22Rv1 (cell line): ENCODE results near the gene POLA1.
"Not testable (repeated sequence)": the region's sequence is repeated elsewhere in the genome, so short reads cannot be mapped to it uniquely, and the experiment has no call there.

Experiments used
- H3K27ac ChIP-seq: fragments of 450-650 bp; 2 replicates; pipeline ENCODE4 v1.5.1; 2017
- CTCF ChIP-seq: fragments of 450-650 bp; IDR thresholded peaks from 2 replicates; pipeline ENCODE4 v1.5.1; 2017; ENCODE audit warnings: mild to moderate bottlenecking
- ZFX ChIP-seq: fragments of 450-650 bp; IDR thresholded peaks from 2 replicates; pipeline ENCODE4 v1.6.1; 2017; ENCODE audit warnings: antibody characterized with exemption, borderline replicate concordance

POLA1 gene

GRCh38 chrX:24693453-24694202 is at the start of gene POLA1:
POLA1 (plus strand) TSS chrX:24693918; CDS start chrX:24693962, 44 bp downstream.
- peak within 1 kb of the TSS; percentile 68 for H3K27ac ChIP-seq
- TF ChIP-seq ZFX (no peak), CTCF (peak; percentile 36; the same call in 1 of the 2 replicates)

GRCh38 chrX:24646006-24646405 is 47.7 kb upstream of the POLA1 start:
- TF ChIP-seq ZFX (no peak), CTCF (no peak)
- no peak overlapping the region for H3K27ac ChIP-seq

GRCh38 chrX:24646745-24647182 is 47.0 kb upstream of the POLA1 start:
- H3K27ac ChIP-seq = no peak overlapping the region
- TF ChIP-seq ZFX (no peak), CTCF (no peak)

GRCh38 chrX:24647257-24648058 is 46.3 kb upstream of the POLA1 start, which contains the start of gene PCYT1B:
PCYT1B (minus strand) TSS chrX:24647347; CDS start chrX:24647105, 242 bp downstream.
- no peak for TF ChIP-seq CTCF
- no peak for TF ChIP-seq ZFX
- peak within 1 kb of the TSS; percentile 34; the same call in 1 of the 2 replicates for H3K27ac ChIP-seq

- no peak overlapping the region for H3K27ac ChIP-seq
- TF ChIP-seq CTCF = no peak
Measured at GRCh38 chrX:24648495-24648894, 45.2 kb upstream of the POLA1 start.

GRCh38 chrX:24651783-24652182 is 41.9 kb upstream of the POLA1 start:
- TF ChIP-seq ZFX (no peak), CTCF (no peak)
- no peak overlapping the region for H3K27ac ChIP-seq

- H3K27ac ChIP-seq = not testable (repeated sequence)
Measured at GRCh38 chrX:24655679-24656078, 38.0 kb upstream of the POLA1 start.
